ENCODE results near the gene FZD7. TPM values are rescaled to one million over a fixed set of nuclear protein-coding genes. Genes with fewer than 3 reads are reported as not detected.

Gene FZD7
- total and polyA plus RNA-seq, 2 donors = 2.0 to 3.9 TPM

DNA sequence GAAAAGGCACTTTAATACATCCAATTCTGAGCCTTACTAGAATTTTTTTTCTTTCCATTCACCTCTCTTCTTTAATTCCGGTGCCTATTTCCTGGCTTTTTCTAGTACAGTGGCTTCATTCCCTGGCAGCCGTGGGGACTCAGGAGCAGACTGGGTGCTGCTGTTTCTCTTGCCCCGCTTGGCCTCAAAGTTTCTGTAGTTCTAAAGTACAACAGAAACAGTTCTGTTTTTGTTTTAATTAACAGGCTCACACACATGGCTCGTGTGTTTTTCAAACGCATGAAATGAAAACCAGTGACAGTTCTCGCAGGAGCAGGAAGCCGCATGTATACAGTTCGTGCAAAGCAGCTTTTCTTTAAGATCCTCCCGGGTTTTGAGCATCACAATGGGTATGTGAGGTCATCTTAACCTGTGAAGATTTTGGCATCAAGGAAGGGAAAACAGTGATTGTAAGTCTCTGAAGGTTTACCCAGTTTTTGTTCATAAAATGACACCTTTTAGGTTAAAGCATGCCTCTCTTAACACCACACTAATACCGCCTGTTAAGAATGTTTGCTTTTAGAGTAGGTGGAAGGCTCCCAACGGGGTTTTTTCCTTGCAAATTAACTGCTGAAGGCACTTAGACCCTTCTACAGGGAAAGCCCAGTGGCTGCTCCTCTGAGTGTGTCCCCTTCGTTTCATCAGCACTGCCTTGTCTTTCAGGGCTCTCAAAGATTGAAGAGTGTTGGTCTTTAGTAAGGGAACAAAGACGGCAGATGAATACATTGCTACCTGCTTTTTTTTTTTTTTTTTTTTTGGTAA is 5.8 kb downstream of the FZD7 start:
- Histone ChIP-seq H3K27ac (ENCODE audit: low read depth in 1 of 2, low read length in 1 of 2) (no peak overlapping the region), H3K36me3 (ENCODE audit: control insufficient read depth in 2 of 2, insufficient read depth in 2 of 2, low read length in 1 of 2) (no peaks in the 10 kb centered on the region), H3K9me3 (ENCODE audit: control insufficient read depth in 2 of 2, insufficient read depth in 1 of 2, low read length in 1 of 2) (peaks cover 3 to 10% of the 10 kb centered on the region in 2 donors), H3K4me3 (ENCODE audit: low read length in 2 of 2) (no peak overlapping the region), H3K27me3 (ENCODE audit: control insufficient read depth in 2 of 2, insufficient read depth in 1 of 2, low read length in 1 of 2) (peaks cover 36 to 75% of the 10 kb centered on the region in 2 donors), H3K4me1 (ENCODE audit: control insufficient read depth in 2 of 2, insufficient read depth in 2 of 2, low read length in 2 of 2) (peaks cover 0 to 19% of the 10 kb centered on the region in 2 donors)
- WGBS = 84% methylated on average over 13 of the region's 13 CpGs
- DNase-seq (ENCODE audit: low read depth in 6 of 9, low spot score in 9 of 9) = peak in 1 of 9 donors; percentile 22

DNA sequence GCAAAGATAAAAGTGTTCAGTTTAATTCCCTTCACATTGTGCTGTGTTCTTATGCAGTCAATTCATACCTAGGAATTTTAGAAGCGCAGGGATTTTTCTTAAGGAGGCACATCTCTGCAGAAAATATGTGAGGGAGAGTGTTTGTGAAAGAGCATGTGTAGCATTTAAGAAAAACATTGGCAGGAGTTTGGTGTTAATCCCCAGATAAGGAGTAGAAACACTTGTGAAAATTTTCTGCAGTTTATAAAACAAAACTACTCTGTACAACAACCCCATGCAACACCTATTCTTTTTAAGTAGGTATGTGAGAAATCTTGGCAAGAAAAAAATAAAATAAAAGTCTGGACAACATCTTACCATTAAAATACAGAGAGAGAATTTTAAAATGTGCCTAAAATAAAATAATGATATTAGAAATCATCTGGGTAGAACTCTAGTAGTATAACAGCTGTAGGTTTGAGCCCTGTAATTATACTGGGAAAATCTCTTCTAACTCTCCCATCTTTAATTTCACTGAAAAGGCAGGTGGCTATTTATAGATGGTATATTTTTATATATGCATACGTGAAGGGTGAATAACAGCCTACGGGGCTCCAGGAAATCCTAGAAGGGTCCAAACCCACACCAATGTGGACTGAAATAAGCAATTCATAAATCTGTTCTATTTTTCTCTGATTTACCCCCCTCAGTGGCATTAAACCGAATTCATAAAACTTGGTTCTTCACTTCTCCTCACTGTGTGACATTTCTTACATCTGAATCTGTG is 6.6 kb downstream of the FZD7 start:
- DNase-seq (ENCODE audit: low read depth in 6 of 9, low spot score in 9 of 9) = no peak
- Histone ChIP-seq H3K4me1 (ENCODE audit: control insufficient read depth in 2 of 2, insufficient read depth in 2 of 2, low read length in 2 of 2) (peaks cover 0 to 11% of the 10 kb centered on the region in 2 donors), H3K36me3 (ENCODE audit: control insufficient read depth in 2 of 2, insufficient read depth in 2 of 2, low read length in 1 of 2) (no peaks in the 10 kb centered on the region), H3K27me3 (ENCODE audit: control insufficient read depth in 2 of 2, insufficient read depth in 1 of 2, low read length in 1 of 2) (peaks cover 29 to 70% of the 10 kb centered on the region in 2 donors), H3K4me3 (ENCODE audit: low read length in 2 of 2) (no peak overlapping the region), H3K9me3 (ENCODE audit: control insufficient read depth in 2 of 2, insufficient read depth in 1 of 2, low read length in 1 of 2) (peaks cover 3 to 9% of the 10 kb centered on the region in 2 donors), H3K27ac (ENCODE audit: low read depth in 1 of 2, low read length in 1 of 2) (no peak overlapping the region)
- 84% methylated on average over 4 of the region's 4 CpGs for WGBS

DNA sequence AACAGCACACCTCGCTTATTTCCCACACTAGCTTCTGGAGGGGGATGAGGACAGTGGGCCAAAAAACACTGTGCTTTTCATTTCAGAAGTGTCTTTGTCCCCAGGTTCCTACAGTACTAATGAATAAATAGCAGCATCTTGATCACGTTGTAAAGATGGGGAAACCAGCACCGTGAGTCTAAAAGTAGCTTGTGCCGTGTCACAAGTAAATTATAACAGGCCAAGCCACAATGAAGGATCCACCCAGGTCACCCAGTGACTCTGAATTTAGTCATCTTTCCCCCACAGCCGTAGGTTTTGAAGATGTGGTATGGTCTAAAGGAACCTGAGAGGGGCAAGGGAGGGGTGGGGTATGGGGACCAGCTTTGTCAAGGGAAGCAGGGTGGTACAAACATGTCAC is 8.8 kb downstream of the FZD7 start:
- no peak overlapping the region for H3K27ac ChIP-seq (ENCODE audit: low read depth in 1 of 2, low read length in 1 of 2)
- H3K9me3 ChIP-seq (ENCODE audit: control insufficient read depth in 2 of 2, insufficient read depth in 1 of 2, low read length in 1 of 2) = no peaks in the 10 kb centered on the region
- no peak for DNase-seq (ENCODE audit: low read depth in 6 of 9, low spot score in 9 of 9)
- H3K36me3 ChIP-seq (ENCODE audit: control insufficient read depth in 2 of 2, insufficient read depth in 2 of 2, low read length in 1 of 2) = no peaks in the 10 kb centered on the region
- peaks cover 0 to 2% of the 10 kb centered on the region in 2 donors for H3K4me1 ChIP-seq (ENCODE audit: control insufficient read depth in 2 of 2, insufficient read depth in 2 of 2, low read length in 2 of 2)
- H3K4me3 ChIP-seq (ENCODE audit: low read length in 2 of 2) = no peak overlapping the region
- H3K27me3 ChIP-seq (ENCODE audit: control insufficient read depth in 2 of 2, insufficient read depth in 1 of 2, low read length in 1 of 2) = peaks cover 13 to 51% of the 10 kb centered on the region in 2 donors
- WGBS = 93% methylated on average over 5 of the region's 5 CpGs

GRCh38 chr2:202043475-202043874 is 9.8 kb downstream of the FZD7 start:
- no peak overlapping the region for H3K4me3 ChIP-seq (ENCODE audit: low read length in 2 of 2)

DNA sequence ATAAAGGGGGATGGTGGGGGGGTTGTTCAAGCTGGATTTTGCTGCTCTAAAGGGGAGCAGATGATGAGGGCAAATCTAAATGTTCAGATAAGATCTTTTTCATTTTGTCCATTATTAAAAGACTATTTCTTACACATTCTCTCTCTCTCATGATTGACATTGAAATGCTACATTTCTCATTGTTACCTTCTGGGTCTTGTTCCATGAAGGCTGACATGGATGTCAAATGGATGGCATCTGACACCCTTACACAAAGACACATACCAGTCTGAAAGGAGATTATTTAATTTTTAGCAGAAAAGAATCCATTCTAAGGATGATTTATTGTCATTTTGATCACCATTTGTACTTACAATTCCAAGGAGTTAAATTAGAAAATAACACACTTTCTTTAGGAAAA is 11.1 kb downstream of the FZD7 start:
- Histone ChIP-seq H3K9me3 (ENCODE audit: control insufficient read depth in 2 of 2, insufficient read depth in 1 of 2, low read length in 1 of 2) (no peaks in the 10 kb centered on the region), H3K4me3 (ENCODE audit: low read length in 2 of 2) (no peak overlapping the region), H3K27ac (ENCODE audit: low read depth in 1 of 2, low read length in 1 of 2) (no peak overlapping the region), H3K4me1 (ENCODE audit: control insufficient read depth in 2 of 2, insufficient read depth in 2 of 2, low read length in 2 of 2) (no peaks in the 10 kb centered on the region), H3K27me3 (ENCODE audit: control insufficient read depth in 2 of 2, insufficient read depth in 1 of 2, low read length in 1 of 2) (peaks cover 0 to 31% of the 10 kb centered on the region in 2 donors), H3K36me3 (ENCODE audit: control insufficient read depth in 2 of 2, insufficient read depth in 2 of 2, low read length in 1 of 2) (no peaks in the 10 kb centered on the region)
- no peak for DNase-seq (ENCODE audit: low read depth in 6 of 9, low spot score in 9 of 9)

More at GRCh38 chr2:202043475-202043874, 9.8 kb downstream of the FZD7 start:
- Histone ChIP-seq H3K27me3 (ENCODE audit: control insufficient read depth in 2 of 2, insufficient read depth in 1 of 2, low read length in 1 of 2) (peaks cover 10 to 43% of the 10 kb centered on the region in 2 donors), H3K27ac (ENCODE audit: low read depth in 1 of 2, low read length in 1 of 2) (no peak overlapping the region), H3K4me1 (ENCODE audit: control insufficient read depth in 2 of 2, insufficient read depth in 2 of 2, low read length in 2 of 2) (peaks cover 0 to 2% of the 10 kb centered on the region in 2 donors), H3K36me3 (ENCODE audit: control insufficient read depth in 2 of 2, insufficient read depth in 2 of 2, low read length in 1 of 2) (no peaks in the 10 kb centered on the region), H3K9me3 (ENCODE audit: control insufficient read depth in 2 of 2, insufficient read depth in 1 of 2, low read length in 1 of 2) (no peaks in the 10 kb centered on the region)
- no peak for DNase-seq (ENCODE audit: low read depth in 6 of 9, low spot score in 9 of 9)
- WGBS = 80% methylated on average over 6 of the region's 6 CpGs

GRCh38 chr2:202046572-202046971 is 12.9 kb downstream of the FZD7 start:
- Histone ChIP-seq H3K4me1 (ENCODE audit: control insufficient read depth in 2 of 2, insufficient read depth in 2 of 2, low read length in 2 of 2) (no peaks in the 10 kb centered on the region), H3K4me3 (ENCODE audit: low read length in 2 of 2) (no peak overlapping the region), H3K27me3 (ENCODE audit: control insufficient read depth in 2 of 2, insufficient read depth in 1 of 2, low read length in 1 of 2) (peaks cover 0 to 14% of the 10 kb centered on the region in 2 donors), H3K9me3 (ENCODE audit: control insufficient read depth in 2 of 2, insufficient read depth in 1 of 2, low read length in 1 of 2) (no peaks in the 10 kb centered on the region), H3K27ac (ENCODE audit: low read depth in 1 of 2, low read length in 1 of 2) (no peak overlapping the region), H3K36me3 (ENCODE audit: control insufficient read depth in 2 of 2, insufficient read depth in 2 of 2, low read length in 1 of 2) (no peaks in the 10 kb centered on the region)
- 96% methylated on average over 7 of the region's 7 CpGs for WGBS
- no peak for DNase-seq (ENCODE audit: low read depth in 6 of 9, low spot score in 9 of 9)

- Histone ChIP-seq H3K4me3 (ENCODE audit: low read length in 2 of 2) (no peak overlapping the region), H3K9me3 (ENCODE audit: control insufficient read depth in 2 of 2, insufficient read depth in 1 of 2, low read length in 1 of 2) (no peaks in the 10 kb centered on the region), H3K27me3 (ENCODE audit: control insufficient read depth in 2 of 2, insufficient read depth in 1 of 2, low read length in 1 of 2) (peaks cover 0 to 16% of the 10 kb centered on the region in 2 donors), H3K36me3 (ENCODE audit: control insufficient read depth in 2 of 2, insufficient read depth in 2 of 2, low read length in 1 of 2) (no peaks in the 10 kb centered on the region), H3K27ac (ENCODE audit: low read depth in 1 of 2, low read length in 1 of 2) (no peak overlapping the region), H3K4me1 (ENCODE audit: control insufficient read depth in 2 of 2, insufficient read depth in 2 of 2, low read length in 2 of 2) (no peaks in the 10 kb centered on the region)
- WGBS = 99% methylated on average over 2 of the region's 2 CpGs
- no peak for DNase-seq (ENCODE audit: low read depth in 6 of 9, low spot score in 9 of 9)
Observed at GRCh38 chr2:202049092-202049728, 15.6 kb downstream of the FZD7 start.

GRCh38 chr2:202049840-202050239 is 16.2 kb downstream of the FZD7 start:
- H3K27me3 ChIP-seq (ENCODE audit: control insufficient read depth in 2 of 2, insufficient read depth in 1 of 2, low read length in 1 of 2) = peaks cover 0 to 19% of the 10 kb centered on the region in 2 donors
- no peak for DNase-seq (ENCODE audit: low read depth in 6 of 9, low spot score in 9 of 9)
- H3K27ac ChIP-seq (ENCODE audit: low read depth in 1 of 2, low read length in 1 of 2) = no peak overlapping the region
- H3K4me3 ChIP-seq (ENCODE audit: low read length in 2 of 2) = no peak overlapping the region
- no peaks in the 10 kb centered on the region for H3K4me1 ChIP-seq (ENCODE audit: control insufficient read depth in 2 of 2, insufficient read depth in 2 of 2, low read length in 2 of 2)
- H3K36me3 ChIP-seq (ENCODE audit: control insufficient read depth in 2 of 2, insufficient read depth in 2 of 2, low read length in 1 of 2) = no peaks in the 10 kb centered on the region
- WGBS = 100% methylated on average over 1 of the region's 1 CpG
- no peaks in the 10 kb centered on the region for H3K9me3 ChIP-seq (ENCODE audit: control insufficient read depth in 2 of 2, insufficient read depth in 1 of 2, low read length in 1 of 2)

GRCh38 chr2:202050652-202051051 is 17.0 kb downstream of the FZD7 start:
- no peak overlapping the region for H3K4me3 ChIP-seq (ENCODE audit: low read length in 2 of 2)

More at GRCh38 chr2:202050652-202051051, 17.0 kb downstream of the FZD7 start:
- no peak for DNase-seq (ENCODE audit: low read depth in 6 of 9, low spot score in 9 of 9)
- Histone ChIP-seq H3K36me3 (ENCODE audit: control insufficient read depth in 2 of 2, insufficient read depth in 2 of 2, low read length in 1 of 2) (no peaks in the 10 kb centered on the region), H3K27me3 (ENCODE audit: control insufficient read depth in 2 of 2, insufficient read depth in 1 of 2, low read length in 1 of 2) (peaks cover 0 to 17% of the 10 kb centered on the region in 2 donors), H3K9me3 (ENCODE audit: control insufficient read depth in 2 of 2, insufficient read depth in 1 of 2, low read length in 1 of 2) (no peaks in the 10 kb centered on the region), H3K4me1 (ENCODE audit: control insufficient read depth in 2 of 2, insufficient read depth in 2 of 2, low read length in 2 of 2) (no peaks in the 10 kb centered on the region), H3K27ac (ENCODE audit: low read depth in 1 of 2, low read length in 1 of 2) (no peak overlapping the region)
